Uterus (tissue), 4 donors: ENCODE results near the gene PEAK1. TPM values are rescaled to one million over a fixed set of nuclear protein-coding genes. Genes with fewer than 3 reads are reported as not detected.

ENCODE experiments used
- DNase-seq, 2 donors: peaks; one replicate each; pipeline ENCODE4 v3.0.0-alpha.2; 2019 to 2020
- H3K27ac ChIP-seq, 2 donors: fragments of 200-600 bp; sonication (generic); 1 replicate in 1 of 2; 2 replicates in 1 of 2; pipeline ENCODE4 v1.5.1; 2016 to 2018
- H3K27me3 ChIP-seq, 2 donors: fragments of 200-600 bp; sonication (generic); one replicate each; pipeline ENCODE4 v1.5.1; 2018 to 2019; ENCODE audit warnings: control low read depth in 1 of 2
- H3K36me3 ChIP-seq, 2 donors: fragments of 200-600 bp; sonication (generic); one replicate each; pipeline ENCODE4 v1.5.1; 2019; ENCODE audit warnings: control low read depth in 1 of 2
- H3K4me1 ChIP-seq, 2 donors: fragments of 200-600 bp; sonication (generic); one replicate each; pipeline ENCODE4 v1.5.1; 2018 to 2019; ENCODE audit warnings: control low read depth in 1 of 2
- H3K4me3 ChIP-seq, 2 donors: fragments of 200-600 bp; sonication (generic); 1 replicate in 1 of 2; 2 replicates in 1 of 2; pipeline ENCODE4 v1.5.1; 2018 to 2019; ENCODE audit warnings: mild to moderate bottlenecking in 1 of 2
- H3K9me3 ChIP-seq, 2 donors: fragments of 200-600 bp; sonication (generic); one replicate each; pipeline ENCODE4 v1.5.1; 2019; ENCODE audit warnings: control low read depth in 1 of 2
- POLR2A ChIP-seq, 2 donors: fragments of 450-650 bp; IDR thresholded peaks; one replicate each; pipeline ENCODE4 v1.6.1; 2016; ENCODE audit warnings: antibody characterized with exemption in 2 of 2, mild to moderate bottlenecking in 1 of 2, moderate library complexity in 1 of 2
- intact Hi-C: fragments of 100-400 bp; cut with DNase I; formaldehyde crosslinking; loops from one replicate; pipeline ENCODE4 v1.15.1; 2023; ENCODE audit warnings: low total_unique reads
- total RNA-seq, 4 donors: library from RNA; depleted of rRNA in 3 of 4; stranded (reverse); fragments of >200 nt in 3 of 4; gene quantifications; one replicate each; pipeline versions ENCODE4 v1.1.0 to v1.2.4, GENCODE V29; 2014 to 2023
- TF ChIP-seq, protein P1 (sequence below), 4 experiments: fragments of 200-600 bp in 2 of 4; fragments of 450-650 bp in 2 of 4; sonication (generic) in 2 of 4; IDR thresholded peaks; one replicate each; pipeline ENCODE4 v1.5.1; 2016 to 2019; ENCODE audit warnings: antibody characterized with exemption in 4 of 4, mild to moderate bottlenecking in 2 of 4, moderate library complexity in 1 of 4
- donor health status: DM: yes; HTN: yes; CAD: no.

The PEAK1 gene
- total RNA-seq, 4 donors from 2014 or later = 14.4 to 87.3 (median 43.5) TPM

DNA sequence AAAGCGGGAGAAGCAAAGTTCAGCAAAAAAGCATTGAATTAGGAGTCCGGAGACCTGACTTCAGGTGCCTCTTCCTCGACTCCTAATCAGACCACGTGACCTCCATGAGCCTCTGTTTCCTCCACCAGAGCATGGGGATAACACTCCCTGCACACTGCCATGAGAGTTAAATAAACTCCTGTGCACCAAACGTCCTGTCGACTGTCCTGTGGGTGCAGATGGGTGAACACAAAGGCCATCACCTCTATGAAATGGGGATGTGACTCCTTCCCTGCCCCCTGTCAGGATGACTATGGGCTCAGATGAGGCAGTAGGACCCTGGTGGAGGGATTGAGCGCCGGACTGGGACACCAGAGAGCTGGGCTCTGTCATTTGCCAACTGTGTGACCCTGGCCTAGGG, 335.5 kb downstream of the PEAK1 start:
- intact Hi-C loops = no loop called here
- Histone ChIP-seq H3K4me1 (no peaks in the 10 kb centered on the region), H3K4me3 (no peak overlapping the region), H3K27me3 (no peaks in the 10 kb centered on the region), H3K36me3 (no peaks in the 10 kb centered on the region), H3K9me3 (no peaks in the 10 kb centered on the region), H3K27ac (no peak overlapping the region)
- no peak for DNase-seq
- no peak for TF ChIP-seq POLR2A (IDR thresholded peaks at IDR 0.05)
- TF ChIP-seq, protein P1, sequence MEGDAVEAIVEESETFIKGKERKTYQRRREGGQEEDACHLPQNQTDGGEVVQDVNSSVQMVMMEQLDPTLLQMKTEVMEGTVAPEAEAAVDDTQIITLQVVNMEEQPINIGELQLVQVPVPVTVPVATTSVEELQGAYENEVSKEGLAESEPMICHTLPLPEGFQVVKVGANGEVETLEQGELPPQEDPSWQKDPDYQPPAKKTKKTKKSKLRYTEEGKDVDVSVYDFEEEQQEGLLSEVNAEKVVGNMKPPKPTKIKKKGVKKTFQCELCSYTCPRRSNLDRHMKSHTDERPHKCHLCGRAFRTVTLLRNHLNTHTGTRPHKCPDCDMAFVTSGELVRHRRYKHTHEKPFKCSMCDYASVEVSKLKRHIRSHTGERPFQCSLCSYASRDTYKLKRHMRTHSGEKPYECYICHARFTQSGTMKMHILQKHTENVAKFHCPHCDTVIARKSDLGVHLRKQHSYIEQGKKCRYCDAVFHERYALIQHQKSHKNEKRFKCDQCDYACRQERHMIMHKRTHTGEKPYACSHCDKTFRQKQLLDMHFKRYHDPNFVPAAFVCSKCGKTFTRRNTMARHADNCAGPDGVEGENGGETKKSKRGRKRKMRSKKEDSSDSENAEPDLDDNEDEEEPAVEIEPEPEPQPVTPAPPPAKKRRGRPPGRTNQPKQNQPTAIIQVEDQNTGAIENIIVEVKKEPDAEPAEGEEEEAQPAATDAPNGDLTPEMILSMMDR (IDR thresholded peaks at IDR 0.05) = no peak

DNA sequence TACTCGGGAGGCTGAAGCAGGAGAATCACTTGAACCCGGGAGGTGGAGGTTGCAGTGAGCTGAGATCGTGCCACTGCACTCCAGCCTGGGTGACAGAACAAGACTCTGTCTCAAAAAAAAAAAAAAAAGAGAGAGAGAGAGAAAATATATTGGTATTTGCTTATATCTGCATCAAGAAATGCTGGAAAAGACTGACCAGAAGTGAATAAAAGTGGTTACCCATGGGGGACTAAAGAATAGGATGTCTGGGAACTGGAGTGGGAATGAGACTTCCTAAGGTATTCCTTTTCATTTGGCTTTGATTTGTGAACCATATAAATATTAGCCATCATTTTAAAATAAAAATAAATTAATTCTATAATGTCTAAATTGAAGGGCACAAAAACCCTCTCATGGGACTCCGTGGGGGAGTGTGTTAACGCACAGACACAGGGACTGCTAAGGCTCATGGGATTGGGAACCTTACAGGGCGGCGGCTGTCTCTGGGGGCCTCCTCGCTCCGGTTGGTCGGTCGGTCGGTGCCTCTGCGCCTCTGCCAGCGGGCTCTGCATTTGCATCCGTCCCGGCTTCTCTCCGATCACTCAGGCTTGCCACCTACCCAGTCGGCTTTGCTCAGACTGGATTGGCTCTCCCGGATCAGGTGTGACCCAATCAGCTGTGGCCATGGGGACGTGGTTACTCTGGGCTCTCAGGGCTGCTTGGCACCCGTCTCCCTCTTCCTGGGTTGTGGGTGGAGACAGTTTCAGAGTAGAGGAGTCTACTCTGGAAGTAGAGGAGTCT, 336.3 kb downstream of the PEAK1 start:
- Histone ChIP-seq H3K36me3 (no peaks in the 10 kb centered on the region), H3K4me1 (no peaks in the 10 kb centered on the region), H3K4me3 (peak overlapping the region in 1 of 2 donors; percentile 18), H3K27me3 (no peaks in the 10 kb centered on the region), H3K9me3 (no peaks in the 10 kb centered on the region), H3K27ac (no peak overlapping the region)
- TF ChIP-seq POLR2A (IDR thresholded peaks at IDR 0.05) = no peak
- TF ChIP-seq, protein P1 (IDR thresholded peaks at IDR 0.05) = no peak
- intact Hi-C loops = no loop called here
- DNase-seq = peak; percentile 51 to 65

DNA sequence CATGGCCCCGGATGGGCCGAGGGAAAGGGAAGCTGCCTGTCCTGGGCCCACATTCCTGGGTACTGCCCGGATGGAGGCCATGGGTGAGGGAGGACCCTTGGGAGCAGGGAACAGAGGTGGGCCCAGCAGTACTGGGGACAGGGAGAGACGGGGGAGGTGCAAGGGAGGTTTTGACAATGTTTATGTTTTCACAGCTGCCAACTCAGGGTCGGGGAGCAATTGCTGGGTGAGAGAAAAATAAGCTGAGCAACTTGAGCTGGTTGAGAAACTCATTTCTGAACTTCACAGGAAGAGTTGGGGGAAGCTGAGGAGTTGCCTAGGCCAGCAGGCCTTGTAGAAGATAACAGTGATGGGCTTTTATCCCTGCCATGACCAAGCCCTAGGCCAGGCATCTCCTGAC, 337.9 kb downstream of the PEAK1 start:
- H3K4me1 ChIP-seq = no peaks in the 10 kb centered on the region
- no peak overlapping the region for H3K27ac ChIP-seq
- no peaks in the 10 kb centered on the region for H3K9me3 ChIP-seq
- TF ChIP-seq, protein P1 (IDR thresholded peaks at IDR 0.05) = no peak
- no peak for TF ChIP-seq POLR2A (IDR thresholded peaks at IDR 0.05)
- no peaks in the 10 kb centered on the region for H3K36me3 ChIP-seq
- no peaks in the 10 kb centered on the region for H3K27me3 ChIP-seq
- no peak overlapping the region for H3K4me3 ChIP-seq
- intact Hi-C loops = no loop called here
- DNase-seq = no peak

DNA sequence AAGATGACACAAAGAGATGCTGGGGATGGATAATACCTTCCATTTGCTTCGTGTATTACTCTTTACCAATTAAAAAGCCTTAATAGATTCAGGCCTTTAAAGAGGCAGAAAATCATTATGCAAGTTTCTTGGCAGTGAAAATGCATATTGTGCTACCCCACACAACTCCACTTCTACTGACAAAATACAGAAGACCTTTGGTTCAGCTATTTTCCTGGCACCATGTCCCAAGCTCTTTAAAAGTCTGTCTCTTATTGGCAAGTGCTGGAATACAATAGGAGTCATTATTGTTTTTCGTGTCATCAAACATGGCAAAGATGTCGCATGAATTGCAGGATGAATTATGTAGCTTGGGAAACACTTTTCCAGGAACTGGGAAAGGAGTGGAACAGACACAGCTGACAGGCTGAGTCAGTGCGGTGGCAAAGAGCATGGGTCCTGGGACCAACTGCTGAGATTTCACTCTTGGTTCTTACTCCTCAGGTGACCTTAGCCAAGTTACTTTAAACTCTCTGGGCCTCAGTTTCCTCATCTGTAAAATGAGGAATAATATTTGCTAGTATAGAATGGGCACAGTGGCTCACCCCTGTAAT, 343.5 kb downstream of the PEAK1 start:
- Histone ChIP-seq H3K27ac (no peak overlapping the region), H3K9me3 (no peaks in the 10 kb centered on the region), H3K4me1 (no peaks in the 10 kb centered on the region), H3K27me3 (no peaks in the 10 kb centered on the region), H3K4me3 (no peak overlapping the region), H3K36me3 (no peaks in the 10 kb centered on the region)
- TF ChIP-seq, protein P1 (IDR thresholded peaks at IDR 0.05) = no peak
- no peak for TF ChIP-seq POLR2A (IDR thresholded peaks at IDR 0.05)
- no peak for DNase-seq
- intact Hi-C loops = no loop called here

DNA sequence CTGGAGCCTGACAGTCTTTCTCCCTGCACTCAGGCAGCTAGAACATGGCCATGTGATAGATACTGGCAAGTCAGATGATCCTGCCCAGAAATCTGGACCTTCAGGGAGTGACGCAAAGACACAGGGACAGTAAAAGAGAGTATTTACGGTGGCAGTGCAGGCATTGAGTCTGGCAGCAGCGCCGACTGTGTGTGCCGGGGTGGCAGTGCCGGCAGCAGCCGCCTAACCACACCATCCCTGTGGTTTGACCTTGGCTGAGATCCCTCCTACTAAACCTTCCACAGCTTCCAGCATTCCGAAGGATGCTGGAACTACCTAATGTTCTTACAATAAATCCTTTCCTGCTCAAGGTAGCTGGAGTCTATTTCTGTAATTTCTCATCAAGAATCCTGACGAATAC, 344.4 kb downstream of the PEAK1 start:
- H3K4me3 ChIP-seq = no peak overlapping the region
- no peak overlapping the region for H3K27ac ChIP-seq
- no peak for DNase-seq
- H3K27me3 ChIP-seq = no peaks in the 10 kb centered on the region
- TF ChIP-seq, protein P1 (IDR thresholded peaks at IDR 0.05) = no peak
- TF ChIP-seq POLR2A (IDR thresholded peaks at IDR 0.05) = no peak
- no peaks in the 10 kb centered on the region for H3K4me1 ChIP-seq
- no peaks in the 10 kb centered on the region for H3K9me3 ChIP-seq
- intact Hi-C loops = no loop called here
- no peaks in the 10 kb centered on the region for H3K36me3 ChIP-seq
